ENCODE data around the gene MAP2K5. TPM values are rescaled to one million over a fixed set of nuclear protein-coding genes. Genes with fewer than 3 reads are reported as not detected.

The MAP2K5 gene
- total RNA-seq, 1 experiment from 2014 or later, result 22.2 TPM

- no TSS peak for BruUV-seq (replicated peaks)
- CTCF ChIA-PET, result interaction anchor here (0.6 kb wide), 1 partner anchor 21 kb away, joined by 3 read pairs; no protein-coding TSS in a partner anchor
- Mint-ChIP-seq H3K4me3 (ENCODE audit: low read depth, unreplicated experiment) (no peak overlapping the region), H3K9me3 (ENCODE audit: low read depth, unreplicated experiment) (no peaks in the 10 kb centered on the region), H3K27me3 (ENCODE audit: unreplicated experiment) (no peaks in the 10 kb centered on the region), H3K36me3 (ENCODE audit: insufficient read depth, unreplicated experiment) (no peaks in the 10 kb centered on the region), H3K27ac (ENCODE audit: unreplicated experiment) (no peak overlapping the region), H3K4me1 (ENCODE audit: low read depth, unreplicated experiment) (no peaks in the 10 kb centered on the region)
- intact Hi-C loops (cut with micrococcal nuclease; ENCODE audit: unreplicated experiment), result no loop called here
- DNase-seq, result no peak
- TF ChIP-seq, protein P1, sequence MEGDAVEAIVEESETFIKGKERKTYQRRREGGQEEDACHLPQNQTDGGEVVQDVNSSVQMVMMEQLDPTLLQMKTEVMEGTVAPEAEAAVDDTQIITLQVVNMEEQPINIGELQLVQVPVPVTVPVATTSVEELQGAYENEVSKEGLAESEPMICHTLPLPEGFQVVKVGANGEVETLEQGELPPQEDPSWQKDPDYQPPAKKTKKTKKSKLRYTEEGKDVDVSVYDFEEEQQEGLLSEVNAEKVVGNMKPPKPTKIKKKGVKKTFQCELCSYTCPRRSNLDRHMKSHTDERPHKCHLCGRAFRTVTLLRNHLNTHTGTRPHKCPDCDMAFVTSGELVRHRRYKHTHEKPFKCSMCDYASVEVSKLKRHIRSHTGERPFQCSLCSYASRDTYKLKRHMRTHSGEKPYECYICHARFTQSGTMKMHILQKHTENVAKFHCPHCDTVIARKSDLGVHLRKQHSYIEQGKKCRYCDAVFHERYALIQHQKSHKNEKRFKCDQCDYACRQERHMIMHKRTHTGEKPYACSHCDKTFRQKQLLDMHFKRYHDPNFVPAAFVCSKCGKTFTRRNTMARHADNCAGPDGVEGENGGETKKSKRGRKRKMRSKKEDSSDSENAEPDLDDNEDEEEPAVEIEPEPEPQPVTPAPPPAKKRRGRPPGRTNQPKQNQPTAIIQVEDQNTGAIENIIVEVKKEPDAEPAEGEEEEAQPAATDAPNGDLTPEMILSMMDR (IDR thresholded peaks at IDR 0.05; ENCODE audit: unreplicated experiment), result no peak
Measured at GRCh38 chr15:67605871-67606270, 63.4 kb downstream of the MAP2K5 start.

DNA sequence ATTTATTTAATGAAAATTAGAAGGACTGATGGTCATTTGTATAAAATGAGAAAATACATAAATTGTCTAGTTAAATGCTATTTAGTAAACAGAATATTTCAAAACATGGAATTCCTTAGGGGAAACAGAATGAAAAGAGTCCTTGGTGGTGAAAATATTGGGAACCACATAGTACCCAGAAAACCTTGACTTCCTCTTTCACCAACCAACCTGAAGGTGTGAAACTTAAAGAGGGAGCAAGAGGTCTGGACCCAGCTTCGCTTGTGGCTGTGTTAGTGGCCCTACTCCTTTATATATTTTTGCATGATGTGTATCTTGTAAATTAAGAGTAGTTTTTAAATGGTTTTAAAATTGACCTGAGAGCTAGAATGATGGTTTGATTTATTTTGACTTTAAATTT lies 64.2 kb downstream of the MAP2K5 start:
- Mint-ChIP-seq H3K27me3 (ENCODE audit: unreplicated experiment) (no peaks in the 10 kb centered on the region), H3K27ac (ENCODE audit: unreplicated experiment) (no peak overlapping the region), H3K9me3 (ENCODE audit: low read depth, unreplicated experiment) (no peaks in the 10 kb centered on the region), H3K4me3 (ENCODE audit: low read depth, unreplicated experiment) (no peak overlapping the region), H3K4me1 (ENCODE audit: low read depth, unreplicated experiment) (no peaks in the 10 kb centered on the region), H3K36me3 (ENCODE audit: insufficient read depth, unreplicated experiment) (no peaks in the 10 kb centered on the region)
- BruUV-seq (replicated peaks), result no TSS peak
- TF ChIP-seq, protein P1 (IDR thresholded peaks at IDR 0.05; ENCODE audit: unreplicated experiment), result no peak
- DNase-seq, result no peak
- CTCF ChIA-PET, result interaction anchor here (0.6 kb wide), 1 partner anchor 207 kb away, joined by 5 read pairs; no protein-coding TSS in a partner anchor
- intact Hi-C loops (cut with micrococcal nuclease; ENCODE audit: unreplicated experiment), result no loop called here

DNA sequence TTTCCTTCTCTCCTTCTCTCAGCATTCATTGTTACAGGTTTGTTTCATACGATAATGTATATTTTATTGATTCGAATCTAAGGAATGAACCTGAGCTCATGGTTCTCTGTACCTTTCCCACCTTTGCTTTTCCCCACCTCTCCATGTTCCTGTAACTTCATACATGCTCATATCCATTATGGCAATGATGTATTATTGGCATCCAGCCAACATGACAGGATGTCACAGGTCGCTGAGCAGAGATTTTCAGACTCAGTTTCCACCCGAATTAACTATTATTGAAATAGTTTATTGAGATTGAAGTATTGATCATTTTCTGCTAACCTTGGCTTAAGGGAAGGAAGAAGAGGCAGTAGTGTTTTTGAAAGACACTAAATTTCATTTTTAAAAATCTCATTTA lies 64.8 kb downstream of the MAP2K5 start:
- no peak for DNase-seq
- Mint-ChIP-seq H3K27ac (ENCODE audit: unreplicated experiment) (no peak overlapping the region), H3K4me1 (ENCODE audit: low read depth, unreplicated experiment) (no peaks in the 10 kb centered on the region), H3K9me3 (ENCODE audit: low read depth, unreplicated experiment) (no peaks in the 10 kb centered on the region), H3K36me3 (ENCODE audit: insufficient read depth, unreplicated experiment) (no peaks in the 10 kb centered on the region), H3K4me3 (ENCODE audit: low read depth, unreplicated experiment) (no peak overlapping the region), H3K27me3 (ENCODE audit: unreplicated experiment) (no peaks in the 10 kb centered on the region)
- intact Hi-C loops (cut with micrococcal nuclease; ENCODE audit: unreplicated experiment), result no loop called here
- TF ChIP-seq, protein P1 (IDR thresholded peaks at IDR 0.05; ENCODE audit: unreplicated experiment), result no peak
- no TSS peak for BruUV-seq (replicated peaks)
- CTCF ChIA-PET, result interaction anchor here (0.6 kb wide), 1 partner anchor 207 kb away, joined by 5 read pairs; no protein-coding TSS in a partner anchor

GRCh38 chr15:67607959-67608637 lies 65.6 kb downstream of the MAP2K5 start:
- BruUV-seq (replicated peaks), result no TSS peak
- TF ChIP-seq, protein P1 (IDR thresholded peaks at IDR 0.05; ENCODE audit: unreplicated experiment), result no peak
- H3K4me3 Mint-ChIP-seq (ENCODE audit: low read depth, unreplicated experiment), result no peak overlapping the region
- no peaks in the 10 kb centered on the region for H3K36me3 Mint-ChIP-seq (ENCODE audit: insufficient read depth, unreplicated experiment)
- H3K4me1 Mint-ChIP-seq (ENCODE audit: low read depth, unreplicated experiment), result no peaks in the 10 kb centered on the region
- H3K9me3 Mint-ChIP-seq (ENCODE audit: low read depth, unreplicated experiment), result no peaks in the 10 kb centered on the region
- no peaks in the 10 kb centered on the region for H3K27me3 Mint-ChIP-seq (ENCODE audit: unreplicated experiment)
- no peak overlapping the region for H3K27ac Mint-ChIP-seq (ENCODE audit: unreplicated experiment)
- no peak for DNase-seq
- CTCF ChIA-PET, result no interaction called here
- intact Hi-C loops (cut with micrococcal nuclease; ENCODE audit: unreplicated experiment), result no loop called here

Measured in Calu3 (cell line).